HepG2 (cell line): Measurements from ENCODE around the gene CSDE1. TPM values are rescaled to one million over a fixed set of nuclear protein-coding genes. Genes with fewer than 3 reads are reported as not detected.

ENCODE experiments used
- CCDC6 ChIP-seq: sonication (generic); formaldehyde crosslinking; IDR thresholded peaks from 2 replicates; pipeline ENCODE4 v1.8.1; 2022; ENCODE audit warnings: mild to moderate bottlenecking, missing genetic modification reagents, moderate library complexity
- FIP1L1 ChIP-seq: fragments of 200-400 bp; formaldehyde crosslinking; IDR thresholded peaks from 2 replicates; pipeline ENCODE4 v1.6.1; 2018; ENCODE audit warnings: low read depth, mild to moderate bottlenecking, low read length, moderate library complexity, borderline replicate concordance; ENCODE audit not compliant: insufficient read depth
- PLRG1 ChIP-seq: fragments of 450-650 bp; conservative IDR thresholded peaks from 2 replicates; pipeline ENCODE4 v1.6.1; 2016
- REPIN1 ChIP-seq: sonication (generic); formaldehyde crosslinking; IDR thresholded peaks from 2 replicates; pipeline ENCODE4 v1.8.0; 2022; ENCODE audit warnings: missing genetic modification reagents, low read depth, mild to moderate bottlenecking, borderline replicate concordance
- SMYD3 ChIP-seq: sonication (generic); formaldehyde crosslinking; IDR thresholded peaks from 2 replicates; pipeline ENCODE4 v1.8.1; 2023; ENCODE audit warnings: mild to moderate bottlenecking, missing genetic modification reagents
- TCF7L2 ChIP-seq: IDR thresholded peaks from 2 replicates; pipeline ENCODE4 v1.6.1; 2011; ENCODE audit warnings: mild to moderate bottlenecking, low read depth, low read length, moderate library complexity
- ZMAT3 ChIP-seq: sonication (generic); formaldehyde crosslinking; conservative IDR thresholded peaks from 2 replicates; pipeline ENCODE4 v1.7.0; 2021; ENCODE audit warnings: missing genetic modification reagents
- ZNF230 ChIP-seq: sonication (generic); formaldehyde crosslinking; IDR thresholded peaks from 2 replicates; pipeline ENCODE4 v1.4.0; 2020; ENCODE audit warnings: mild to moderate bottlenecking, missing genetic modification reagents
- ZNF326 ChIP-seq: sonication (generic); formaldehyde crosslinking; IDR thresholded peaks from 2 replicates; pipeline ENCODE4 v1.4.0; 2020; ENCODE audit warnings: missing genetic modification reagents, borderline replicate concordance
- ZNF367 ChIP-seq: sonication (generic); formaldehyde crosslinking; IDR thresholded peaks from 2 replicates; pipeline ENCODE4 v1.4.0; 2020; ENCODE audit warnings: missing genetic modification reagents, borderline replicate concordance
- ZNF552 ChIP-seq: sonication (generic); formaldehyde crosslinking; IDR thresholded peaks from 2 replicates; pipeline ENCODE4 v1.9.0; 2022; ENCODE audit warnings: missing genetic modification reagents, mild to moderate bottlenecking, borderline replicate concordance
- ZNF558 ChIP-seq: sonication (generic); formaldehyde crosslinking; IDR thresholded peaks from 2 replicates; pipeline ENCODE4 v1.9.0; 2022; ENCODE audit warnings: mild to moderate bottlenecking, missing genetic modification reagents, borderline replicate concordance
- ZNF569 ChIP-seq: sonication (generic); formaldehyde crosslinking; IDR thresholded peaks from 2 replicates; pipeline ENCODE4 v1.5.0; 2020; ENCODE audit warnings: mild to moderate bottlenecking, missing genetic modification reagents, moderate library complexity, borderline replicate concordance
- polyA plus RNA-seq, 8 experiments: library from polyadenylated mRNA; depleted of rRNA in 3 of 8; stranded (reverse) in 7 of 8; unstranded in 1 of 8; fragments of >200 nt; fragmentation: Illumina TruSeq in 4 of 8; extraction: Trizol in 4 of 8; gene quantifications; 2 replicates each; pipeline versions ENCODE4 v1.2.1 to v1.2.3, GENCODE V29; 2011 to 2016; ENCODE audit warnings: low read depth in 4 of 8, missing spikeins in 1 of 8, mixed read lengths in 1 of 8; ENCODE audit not compliant: insufficient read depth in 1 of 8
- total RNA-seq, 5 experiments: library from RNA; depleted of rRNA; stranded (reverse); fragments of >200 nt; fragmentation: Illumina TruSeq; extraction: Trizol; gene quantifications; 2 replicates each; pipeline ENCODE4 v1.2.3, GENCODE V29; 2016; ENCODE audit warnings: low read depth in 1 of 5
- TF ChIP-seq, protein P1 (sequence below): sonication (generic); formaldehyde crosslinking; IDR thresholded peaks from 2 replicates; pipeline ENCODE4 v1.8.0; 2022; ENCODE audit warnings: mild to moderate bottlenecking, missing genetic modification reagents
- TF ChIP-seq, protein P2 (sequence below): sonication (generic); formaldehyde crosslinking; IDR thresholded peaks from 2 replicates; pipeline ENCODE4 v1.8.0; 2022; ENCODE audit warnings: missing genetic modification reagents, mild to moderate bottlenecking, inconsistent platforms, borderline replicate concordance
- TF ChIP-seq, protein P3 (sequence below): IDR thresholded peaks from 2 replicates; pipeline ENCODE4 v1.6.1; 2016
- TF ChIP-seq, protein P4 (sequence below): sonication (generic); formaldehyde crosslinking; IDR thresholded peaks from 2 replicates; pipeline ENCODE4 v1.5.0; 2020; ENCODE audit warnings: missing genetic modification reagents
- TF ChIP-seq, protein P5 (sequence below): fragments of 450-650 bp; IDR thresholded peaks from 2 replicates; pipeline ENCODE4 v1.6.1; 2017; ENCODE audit warnings: mild to moderate bottlenecking

The CSDE1 gene
- total and polyA plus RNA-seq, 2 of the 13 experiments (the other 11 are each of a cell fraction or from before 2014, with no cell fraction given), result 150 to 313 TPM

DNA sequence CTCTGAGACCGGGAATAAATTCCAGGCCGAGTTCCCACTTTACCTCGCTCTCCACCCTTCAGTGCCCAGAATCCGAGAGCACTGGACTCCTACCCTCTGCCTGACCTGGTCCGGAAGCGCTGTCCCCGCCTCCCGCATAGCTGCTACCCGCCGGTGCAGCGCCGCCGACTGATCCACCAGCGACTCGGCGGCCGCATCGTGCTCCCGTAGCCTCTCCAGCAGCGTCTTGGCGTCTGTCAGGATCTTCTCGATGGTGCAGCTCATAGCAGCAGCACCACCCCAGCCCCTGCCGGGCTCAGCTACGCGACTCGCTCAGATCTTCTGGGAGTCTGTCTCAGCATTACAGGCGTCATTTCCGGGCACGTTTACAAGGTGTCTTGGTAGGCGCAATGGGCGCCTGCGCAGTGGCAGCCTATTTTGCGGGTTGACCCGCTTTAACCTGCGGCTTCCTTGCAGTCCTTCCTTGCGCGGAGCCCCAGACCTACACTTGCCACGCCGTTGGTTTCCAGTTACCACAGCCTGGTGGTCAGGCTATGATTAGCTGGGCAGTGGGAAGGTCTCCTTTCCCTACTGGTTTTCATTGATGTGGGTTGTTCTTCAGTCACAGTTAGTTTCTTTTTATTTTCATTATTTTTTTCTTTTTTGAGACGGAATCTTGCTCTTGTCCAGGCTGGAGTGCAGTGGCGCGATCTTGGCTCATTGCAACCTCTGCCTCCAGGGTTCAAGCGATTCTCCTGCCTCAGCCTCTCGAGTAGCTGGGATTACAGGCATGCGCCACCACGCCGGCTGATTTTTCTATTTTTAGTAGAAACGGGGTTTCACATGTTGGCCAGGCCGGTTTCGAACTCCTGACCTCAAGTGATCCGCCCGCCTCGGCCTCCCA lies 22.8 kb upstream of the CSDE1 start, which contains the start of gene SIKE1 (continued):
- TF ChIP-seq, protein P1, sequence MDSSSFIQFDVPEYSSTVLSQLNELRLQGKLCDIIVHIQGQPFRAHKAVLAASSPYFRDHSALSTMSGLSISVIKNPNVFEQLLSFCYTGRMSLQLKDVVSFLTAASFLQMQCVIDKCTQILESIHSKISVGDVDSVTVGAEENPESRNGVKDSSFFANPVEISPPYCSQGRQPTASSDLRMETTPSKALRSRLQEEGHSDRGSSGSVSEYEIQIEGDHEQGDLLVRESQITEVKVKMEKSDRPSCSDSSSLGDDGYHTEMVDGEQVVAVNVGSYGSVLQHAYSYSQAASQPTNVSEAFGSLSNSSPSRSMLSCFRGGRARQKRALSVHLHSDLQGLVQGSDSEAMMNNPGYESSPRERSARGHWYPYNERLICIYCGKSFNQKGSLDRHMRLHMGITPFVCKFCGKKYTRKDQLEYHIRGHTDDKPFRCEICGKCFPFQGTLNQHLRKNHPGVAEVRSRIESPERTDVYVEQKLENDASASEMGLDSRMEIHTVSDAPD (CRISPR knock-in tag), result no peak
- TF ChIP-seq PLRG1 (no peak), CCDC6 (CRISPR knock-in tag) (peak; percentile 58; the same call in 1 of the 2 replicates), REPIN1 (CRISPR knock-in tag) (peak; percentile 64; the same call in 1 of the 2 replicates), FIP1L1 (0 out of 2 replicates have a peak, but pooled peaks have one; percentile 39), ZNF552 (CRISPR knock-in tag) (peak; percentile 51; the same call in 1 of the 2 replicates), ZNF367 (CRISPR knock-in tag) (no peak), TCF7L2 (no peak), ZNF230 (CRISPR knock-in tag) (peak; percentile 73; the same call in 1 of the 2 replicates), ZNF569 (CRISPR knock-in tag) (no peak), ZNF558 (CRISPR knock-in tag) (no peak), ZNF326 (no peak), ZMAT3 (CRISPR knock-in tag) (0 out of 2 replicates have a peak, but pooled peaks have one; percentile 26), SMYD3 (CRISPR knock-in tag) (peak; percentile 26; the same call in 1 of the 2 replicates)
- TF ChIP-seq, protein P2, sequence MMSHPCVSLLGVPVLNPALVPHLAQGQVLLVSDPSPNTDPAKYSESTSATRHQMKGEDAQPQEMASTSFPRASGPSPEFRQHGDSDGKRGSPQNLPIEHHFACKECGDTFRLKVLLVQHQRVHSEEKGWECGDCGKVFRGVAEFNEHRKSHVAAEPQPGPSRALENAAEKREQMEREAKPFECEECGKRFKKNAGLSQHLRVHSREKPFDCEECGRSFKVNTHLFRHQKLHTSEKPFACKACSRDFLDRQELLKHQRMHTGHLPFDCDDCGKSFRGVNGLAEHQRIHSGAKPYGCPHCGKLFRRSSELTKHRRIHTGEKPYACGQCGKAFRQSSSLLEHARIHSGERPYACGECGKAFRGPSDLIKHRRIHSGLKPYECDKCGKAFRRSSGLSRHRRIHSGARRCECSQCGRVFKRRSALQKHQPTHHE (CRISPR knock-in tag), result peak; percentile 67; the same call in 1 of the 2 replicates
- TF ChIP-seq, protein P3, sequence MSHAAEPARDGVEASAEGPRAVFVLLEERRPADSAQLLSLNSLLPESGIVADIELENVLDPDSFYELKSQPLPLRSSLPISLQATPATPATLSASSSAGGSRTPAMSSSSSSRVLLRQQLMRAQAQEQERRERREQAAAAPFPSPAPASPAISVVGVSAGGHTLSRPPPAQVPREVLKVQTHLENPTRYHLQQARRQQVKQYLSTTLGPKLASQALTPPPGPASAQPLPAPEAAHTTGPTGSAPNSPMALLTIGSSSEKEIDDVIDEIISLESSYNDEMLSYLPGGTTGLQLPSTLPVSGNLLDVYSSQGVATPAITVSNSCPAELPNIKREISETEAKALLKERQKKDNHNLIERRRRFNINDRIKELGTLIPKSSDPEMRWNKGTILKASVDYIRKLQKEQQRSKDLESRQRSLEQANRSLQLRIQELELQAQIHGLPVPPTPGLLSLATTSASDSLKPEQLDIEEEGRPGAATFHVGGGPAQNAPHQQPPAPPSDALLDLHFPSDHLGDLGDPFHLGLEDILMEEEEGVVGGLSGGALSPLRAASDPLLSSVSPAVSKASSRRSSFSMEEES (CRISPR knock-in tag), result no peak
- TF ChIP-seq, protein P4, sequence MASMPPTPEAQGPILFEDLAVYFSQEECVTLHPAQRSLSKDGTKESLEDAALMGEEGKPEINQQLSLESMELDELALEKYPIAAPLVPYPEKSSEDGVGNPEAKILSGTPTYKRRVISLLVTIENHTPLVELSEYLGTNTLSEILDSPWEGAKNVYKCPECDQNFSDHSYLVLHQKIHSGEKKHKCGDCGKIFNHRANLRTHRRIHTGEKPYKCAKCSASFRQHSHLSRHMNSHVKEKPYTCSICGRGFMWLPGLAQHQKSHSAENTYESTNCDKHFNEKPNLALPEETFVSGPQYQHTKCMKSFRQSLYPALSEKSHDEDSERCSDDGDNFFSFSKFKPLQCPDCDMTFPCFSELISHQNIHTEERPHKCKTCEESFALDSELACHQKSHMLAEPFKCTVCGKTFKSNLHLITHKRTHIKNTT, result no peak
- TF ChIP-seq, protein P5, sequence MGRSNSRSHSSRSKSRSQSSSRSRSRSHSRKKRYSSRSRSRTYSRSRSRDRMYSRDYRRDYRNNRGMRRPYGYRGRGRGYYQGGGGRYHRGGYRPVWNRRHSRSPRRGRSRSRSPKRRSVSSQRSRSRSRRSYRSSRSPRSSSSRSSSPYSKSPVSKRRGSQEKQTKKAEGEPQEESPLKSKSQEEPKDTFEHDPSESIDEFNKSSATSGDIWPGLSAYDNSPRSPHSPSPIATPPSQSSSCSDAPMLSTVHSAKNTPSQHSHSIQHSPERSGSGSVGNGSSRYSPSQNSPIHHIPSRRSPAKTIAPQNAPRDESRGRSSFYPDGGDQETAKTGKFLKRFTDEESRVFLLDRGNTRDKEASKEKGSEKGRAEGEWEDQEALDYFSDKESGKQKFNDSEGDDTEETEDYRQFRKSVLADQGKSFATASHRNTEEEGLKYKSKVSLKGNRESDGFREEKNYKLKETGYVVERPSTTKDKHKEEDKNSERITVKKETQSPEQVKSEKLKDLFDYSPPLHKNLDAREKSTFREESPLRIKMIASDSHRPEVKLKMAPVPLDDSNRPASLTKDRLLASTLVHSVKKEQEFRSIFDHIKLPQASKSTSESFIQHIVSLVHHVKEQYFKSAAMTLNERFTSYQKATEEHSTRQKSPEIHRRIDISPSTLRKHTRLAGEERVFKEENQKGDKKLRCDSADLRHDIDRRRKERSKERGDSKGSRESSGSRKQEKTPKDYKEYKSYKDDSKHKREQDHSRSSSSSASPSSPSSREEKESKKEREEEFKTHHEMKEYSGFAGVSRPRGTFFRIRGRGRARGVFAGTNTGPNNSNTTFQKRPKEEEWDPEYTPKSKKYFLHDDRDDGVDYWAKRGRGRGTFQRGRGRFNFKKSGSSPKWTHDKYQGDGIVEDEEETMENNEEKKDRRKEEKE, result no peak
